Measurements from ENCODE around the gene GPA33.

Gene GPA33

DNA sequence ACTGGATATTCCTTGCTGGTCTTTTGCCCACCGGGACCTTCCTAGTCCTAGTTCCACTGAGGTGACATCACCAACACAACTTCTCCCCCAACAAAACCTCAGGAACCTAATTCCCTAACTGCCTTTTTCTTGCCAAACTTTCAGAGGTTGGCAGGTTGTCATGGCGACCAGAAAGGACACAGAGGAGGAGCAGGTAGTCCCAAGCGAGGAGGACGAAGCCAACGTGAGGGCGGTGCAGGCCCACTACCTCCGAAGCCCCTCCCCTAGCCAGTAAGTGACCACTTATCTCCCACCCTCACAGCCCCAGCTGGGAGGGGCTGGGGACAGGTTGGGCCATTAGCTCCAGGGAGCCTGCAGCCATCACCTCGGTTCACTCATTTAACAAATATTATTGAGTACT is 4.5 kb upstream of the GPA33 start:
- Histone ChIP-seq H2BK120ac (ENCODE audit: insufficient read depth, low read length, poor library complexity) (peak overlapping the region; percentile 4), H3K14ac (ENCODE audit: low read length) (no peak overlapping the region), H3K9me3 (ENCODE audit: insufficient read depth, low read depth, low read length) (no peaks in the 10 kb centered on the region), H3K4me1 (ENCODE audit: control insufficient read depth in 1 of 2, insufficient read depth in 2 of 2, low read length in 2 of 2) (peaks cover 13 to 18% of the 10 kb centered on the region in 2 experiments), H3K36me3 (ENCODE audit: control insufficient read depth in 1 of 2, insufficient read depth in 2 of 2, low read length in 2 of 2) (no peaks in the 10 kb centered on the region), H3K4me2 (ENCODE audit: low read length) (no peak overlapping the region), H3K79me1 (ENCODE audit: low read length) (peaks cover 3% of the 10 kb centered on the region), H3K27me3 (ENCODE audit: insufficient read depth, low read length) (no peaks in the 10 kb centered on the region), H3K4ac (ENCODE audit: low read depth, low read length) (no peak overlapping the region), H3K27ac (ENCODE audit: low read depth, low read length) (no peak overlapping the region), H4K91ac (ENCODE audit: low read depth, low read length) (peak overlapping the region; percentile 20), H2BK5ac (ENCODE audit: low read depth, low read length, poor library complexity) (no peak overlapping the region), H3K18ac (ENCODE audit: low read length) (no peak overlapping the region), H2BK12ac (ENCODE audit: low read length) (peak overlapping the region; percentile 19), H4K12ac (ENCODE audit: low read depth, low read length) (no peak overlapping the region), H3K9ac (ENCODE audit: low read length) (no peak overlapping the region), H3K79me2 (ENCODE audit: control insufficient read depth, insufficient read depth, low read length, poor library complexity) (no peaks in the 10 kb centered on the region), H2AFZ (ENCODE audit: insufficient read depth, low read length, poor library complexity) (no peak overlapping the region), H3K4me3 (ENCODE audit: low read depth, low read length) (no peak overlapping the region), H3K23ac (ENCODE audit: low read length) (no peak overlapping the region), H2AK5ac (ENCODE audit: low read length) (peak overlapping the region; percentile 6), H4K8ac (ENCODE audit: low read depth, low read length) (no peak overlapping the region)
- DNase-seq = no peak
- WGBS (ENCODE audit: extremely low coverage, insufficient coverage, insufficient read length) = no CpG with 5 or more reads among the region's 8 CpGs

DNA sequence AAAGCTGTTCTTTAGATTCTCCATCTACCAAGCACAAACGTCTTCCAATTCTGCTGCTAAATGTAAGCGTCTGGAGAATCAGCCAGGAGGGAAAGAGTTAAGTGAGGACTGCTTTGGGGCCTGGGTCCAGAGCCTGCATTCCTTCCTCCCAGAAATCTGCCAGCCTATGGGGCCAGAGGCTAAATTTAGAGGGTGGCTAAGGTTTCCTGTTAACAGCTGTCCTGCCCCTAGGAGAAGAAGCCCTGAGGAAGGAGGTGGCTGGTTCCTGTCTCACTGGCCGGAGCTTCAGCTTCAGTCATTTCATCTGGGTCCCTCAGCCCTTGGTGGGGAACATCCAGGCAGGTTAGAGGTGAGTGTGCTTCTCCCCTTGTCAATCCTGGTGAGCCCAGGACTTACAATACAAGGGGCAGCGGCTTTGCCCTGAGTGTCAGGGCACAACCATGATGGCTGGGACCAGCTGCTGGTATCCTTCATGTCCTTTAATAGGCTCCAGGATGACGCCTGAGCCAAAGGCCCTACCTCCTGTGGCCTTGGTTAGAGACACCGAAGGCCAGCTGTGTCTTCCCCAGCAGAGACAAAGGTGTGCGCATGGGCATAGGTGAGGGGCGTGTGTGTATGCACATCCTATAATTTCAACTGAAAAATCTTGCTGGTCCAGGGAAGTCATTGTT is 3.8 kb upstream of the GPA33 start, which contains the start of gene STYXL2:
TSS of gene STYXL2 (plus strand) at position 230 of the 671 bp plus-strand sequence. CDS start 775 bp downstream, outside the sequence.
- Histone ChIP-seq H3K4me3 (ENCODE audit: low read depth, low read length) (no peak within 1 kb of the TSS), H3K27me3 (ENCODE audit: insufficient read depth, low read length) (no peaks in the 10 kb centered on the region), H2BK120ac (ENCODE audit: insufficient read depth, low read length, poor library complexity) (peak within 1 kb of the TSS; percentile 20), H3K4me1 (ENCODE audit: control insufficient read depth in 1 of 2, insufficient read depth in 2 of 2, low read length in 2 of 2) (peaks cover 14 to 18% of the 10 kb centered on the region in 2 experiments), H3K18ac (ENCODE audit: low read length) (peak within 1 kb of the TSS; percentile 4), H3K79me1 (ENCODE audit: low read length) (peaks cover 3% of the 10 kb centered on the region), H3K14ac (ENCODE audit: low read length) (peak within 1 kb of the TSS; percentile 4), H2BK12ac (ENCODE audit: low read length) (peak within 1 kb of the TSS; percentile 74), H2AK5ac (ENCODE audit: low read length) (peak within 1 kb of the TSS; percentile 6), H3K36me3 (ENCODE audit: control insufficient read depth in 1 of 2, insufficient read depth in 2 of 2, low read length in 2 of 2) (no peaks in the 10 kb centered on the region), H3K79me2 (ENCODE audit: control insufficient read depth, insufficient read depth, low read length, poor library complexity) (no peaks in the 10 kb centered on the region), H3K9ac (ENCODE audit: low read length) (no peak within 1 kb of the TSS), H3K4me2 (ENCODE audit: low read length) (peak within 1 kb of the TSS; percentile 22), H3K27ac (ENCODE audit: low read depth, low read length) (peak within 1 kb of the TSS; percentile 52), H4K91ac (ENCODE audit: low read depth, low read length) (peak within 1 kb of the TSS; percentile 42), H3K23ac (ENCODE audit: low read length) (no peak within 1 kb of the TSS), H2AFZ (ENCODE audit: insufficient read depth, low read length, poor library complexity) (no peak within 1 kb of the TSS), H4K12ac (ENCODE audit: low read depth, low read length) (no peak within 1 kb of the TSS), H3K9me3 (ENCODE audit: insufficient read depth, low read depth, low read length) (no peaks in the 10 kb centered on the region), H4K8ac (ENCODE audit: low read depth, low read length) (peak within 1 kb of the TSS; percentile 1), H2BK5ac (ENCODE audit: low read depth, low read length, poor library complexity) (no peak within 1 kb of the TSS), H3K4ac (ENCODE audit: low read depth, low read length) (no peak within 1 kb of the TSS)
- DNase-seq = no peak
- no CpG with 5 or more reads among the region's 8 CpGs for WGBS (ENCODE audit: extremely low coverage, insufficient coverage, insufficient read length)

DNA sequence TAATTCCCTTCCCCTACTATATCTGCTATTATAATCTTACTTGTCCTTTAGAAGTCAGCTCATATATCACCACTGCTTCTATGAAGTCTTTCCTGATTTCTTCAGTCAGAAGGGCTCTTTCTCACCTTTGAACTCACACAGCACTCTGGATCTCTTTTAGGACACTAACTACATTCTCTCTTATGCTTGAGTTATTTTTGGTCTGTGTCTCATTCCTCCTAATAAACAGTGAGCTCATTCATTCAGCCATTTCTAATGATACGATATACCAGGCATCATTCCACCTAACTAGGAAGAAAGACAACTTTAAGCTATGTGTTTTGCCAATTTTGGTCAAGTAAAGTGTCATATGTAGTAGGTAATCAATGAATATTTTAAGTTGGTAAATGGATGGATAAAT is 2.5 kb upstream of the GPA33 start:
- H3K18ac ChIP-seq (ENCODE audit: low read length) = no peak overlapping the region
- H3K4ac ChIP-seq (ENCODE audit: low read depth, low read length) = no peak overlapping the region
- no peak overlapping the region for H3K4me2 ChIP-seq (ENCODE audit: low read length)
- H4K91ac ChIP-seq (ENCODE audit: low read depth, low read length) = no peak overlapping the region
- WGBS (ENCODE audit: extremely low coverage, insufficient coverage, insufficient read length) = no CpG with 5 or more reads among the region's 1 CpG
- H3K14ac ChIP-seq (ENCODE audit: low read length) = no peak overlapping the region
- H2BK120ac ChIP-seq (ENCODE audit: insufficient read depth, low read length, poor library complexity) = no peak overlapping the region
- no peaks in the 10 kb centered on the region for H3K79me2 ChIP-seq (ENCODE audit: control insufficient read depth, insufficient read depth, low read length, poor library complexity)
- no peaks in the 10 kb centered on the region for H3K36me3 ChIP-seq (ENCODE audit: control insufficient read depth in 1 of 2, insufficient read depth in 2 of 2, low read length in 2 of 2)
- peaks cover 3% of the 10 kb centered on the region for H3K79me1 ChIP-seq (ENCODE audit: low read length)
- no peak overlapping the region for H2BK5ac ChIP-seq (ENCODE audit: low read depth, low read length, poor library complexity)
- H3K4me3 ChIP-seq (ENCODE audit: low read depth, low read length) = no peak overlapping the region
- no peak overlapping the region for H4K8ac ChIP-seq (ENCODE audit: low read depth, low read length)
- no peak for DNase-seq
- H2BK12ac ChIP-seq (ENCODE audit: low read length) = no peak overlapping the region
- H3K27ac ChIP-seq (ENCODE audit: low read depth, low read length) = no peak overlapping the region
- H2AFZ ChIP-seq (ENCODE audit: insufficient read depth, low read length, poor library complexity) = no peak overlapping the region
- no peak overlapping the region for H3K9ac ChIP-seq (ENCODE audit: low read length)
- peaks cover 13 to 16% of the 10 kb centered on the region in 2 experiments for H3K4me1 ChIP-seq (ENCODE audit: control insufficient read depth in 1 of 2, insufficient read depth in 2 of 2, low read length in 2 of 2)
- H2AK5ac ChIP-seq (ENCODE audit: low read length) = no peak overlapping the region
- no peaks in the 10 kb centered on the region for H3K27me3 ChIP-seq (ENCODE audit: insufficient read depth, low read length)
- no peak overlapping the region for H4K12ac ChIP-seq (ENCODE audit: low read depth, low read length)
- no peaks in the 10 kb centered on the region for H3K9me3 ChIP-seq (ENCODE audit: insufficient read depth, low read depth, low read length)
- no peak overlapping the region for H3K23ac ChIP-seq (ENCODE audit: low read length)

DNA sequence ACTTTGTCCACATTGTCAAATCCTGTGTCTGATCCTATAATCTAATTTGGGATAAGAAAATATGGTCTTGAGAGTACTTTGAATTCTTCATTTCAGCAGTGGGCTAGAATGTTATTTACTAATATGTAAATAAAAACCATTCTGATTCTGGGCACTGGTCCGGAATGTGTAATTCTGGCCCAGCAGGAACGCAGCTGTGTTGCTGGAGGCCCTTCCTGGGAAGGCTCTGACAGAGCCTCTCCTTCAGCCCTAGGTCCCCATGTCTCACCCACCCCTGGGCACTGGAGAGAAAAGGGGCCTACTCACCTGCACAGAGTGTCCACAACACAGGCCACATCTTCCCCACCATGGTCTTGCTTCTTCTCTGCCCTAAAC is 251 bp downstream of the GPA33 start:
- H3K4me2 ChIP-seq (ENCODE audit: low read length) = no peak overlapping the region
- H3K9ac ChIP-seq (ENCODE audit: low read length) = no peak overlapping the region
- peaks cover 3% of the 10 kb centered on the region for H3K79me1 ChIP-seq (ENCODE audit: low read length)
- peak overlapping the region; percentile 81 for H2AK5ac ChIP-seq (ENCODE audit: low read length)
- H2AFZ ChIP-seq (ENCODE audit: insufficient read depth, low read length, poor library complexity) = no peak overlapping the region
- H4K12ac ChIP-seq (ENCODE audit: low read depth, low read length) = no peak overlapping the region
- no peak overlapping the region for H2BK5ac ChIP-seq (ENCODE audit: low read depth, low read length, poor library complexity)
- no peak overlapping the region for H3K23ac ChIP-seq (ENCODE audit: low read length)
- H3K36me3 ChIP-seq (ENCODE audit: control insufficient read depth in 1 of 2, insufficient read depth in 2 of 2, low read length in 2 of 2) = no peaks in the 10 kb centered on the region
- WGBS (ENCODE audit: extremely low coverage, insufficient coverage, insufficient read length) = no CpG with 5 or more reads among the region's 2 CpGs
- no peak overlapping the region for H4K8ac ChIP-seq (ENCODE audit: low read depth, low read length)
- H3K18ac ChIP-seq (ENCODE audit: low read length) = no peak overlapping the region
- peaks cover 13 to 17% of the 10 kb centered on the region in 2 experiments for H3K4me1 ChIP-seq (ENCODE audit: control insufficient read depth in 1 of 2, insufficient read depth in 2 of 2, low read length in 2 of 2)
- H3K27me3 ChIP-seq (ENCODE audit: insufficient read depth, low read length) = no peaks in the 10 kb centered on the region
- H3K14ac ChIP-seq (ENCODE audit: low read length) = peak overlapping the region; percentile 7
- no peak overlapping the region for H3K4me3 ChIP-seq (ENCODE audit: low read depth, low read length)
- H3K4ac ChIP-seq (ENCODE audit: low read depth, low read length) = no peak overlapping the region
- no peak for DNase-seq
- H4K91ac ChIP-seq (ENCODE audit: low read depth, low read length) = peak overlapping the region; percentile 36
- no peak overlapping the region for H3K27ac ChIP-seq (ENCODE audit: low read depth, low read length)
- H2BK12ac ChIP-seq (ENCODE audit: low read length) = peak overlapping the region; percentile 80
- no peak overlapping the region for H2BK120ac ChIP-seq (ENCODE audit: insufficient read depth, low read length, poor library complexity)
- no peaks in the 10 kb centered on the region for H3K9me3 ChIP-seq (ENCODE audit: insufficient read depth, low read depth, low read length)
- H3K79me2 ChIP-seq (ENCODE audit: control insufficient read depth, insufficient read depth, low read length, poor library complexity) = no peaks in the 10 kb centered on the region

Measured in trophoblast cell (in vitro differentiated cells and primary cell).